ENCODE measurements around the gene ZFAND3.
"Not testable (repeated sequence)": the region's sequence is repeated elsewhere in the genome, so short reads cannot be mapped to it uniquely, and the experiment has no call there.

DNA sequence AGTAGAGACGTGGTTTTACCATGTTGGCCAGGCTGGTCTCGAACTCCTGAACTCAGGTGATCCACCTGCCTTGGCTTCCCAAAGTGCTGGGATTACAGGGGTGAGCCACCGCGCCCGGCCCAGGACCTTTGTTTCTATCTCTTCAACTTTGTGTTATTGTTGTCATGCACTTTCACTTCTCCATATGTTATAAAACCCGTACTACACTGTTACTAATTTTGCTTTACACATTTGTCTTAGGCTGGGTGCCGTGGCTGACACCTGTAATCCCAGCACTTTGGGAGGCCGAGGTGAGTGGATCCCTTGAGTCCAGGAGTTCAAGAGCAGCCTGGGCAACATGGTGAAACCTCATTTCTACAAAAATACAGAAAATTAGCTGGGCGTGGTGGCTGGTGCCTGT is 74.2 kb downstream of the ZFAND3 start:
- TF ChIP-seq, protein P1, sequence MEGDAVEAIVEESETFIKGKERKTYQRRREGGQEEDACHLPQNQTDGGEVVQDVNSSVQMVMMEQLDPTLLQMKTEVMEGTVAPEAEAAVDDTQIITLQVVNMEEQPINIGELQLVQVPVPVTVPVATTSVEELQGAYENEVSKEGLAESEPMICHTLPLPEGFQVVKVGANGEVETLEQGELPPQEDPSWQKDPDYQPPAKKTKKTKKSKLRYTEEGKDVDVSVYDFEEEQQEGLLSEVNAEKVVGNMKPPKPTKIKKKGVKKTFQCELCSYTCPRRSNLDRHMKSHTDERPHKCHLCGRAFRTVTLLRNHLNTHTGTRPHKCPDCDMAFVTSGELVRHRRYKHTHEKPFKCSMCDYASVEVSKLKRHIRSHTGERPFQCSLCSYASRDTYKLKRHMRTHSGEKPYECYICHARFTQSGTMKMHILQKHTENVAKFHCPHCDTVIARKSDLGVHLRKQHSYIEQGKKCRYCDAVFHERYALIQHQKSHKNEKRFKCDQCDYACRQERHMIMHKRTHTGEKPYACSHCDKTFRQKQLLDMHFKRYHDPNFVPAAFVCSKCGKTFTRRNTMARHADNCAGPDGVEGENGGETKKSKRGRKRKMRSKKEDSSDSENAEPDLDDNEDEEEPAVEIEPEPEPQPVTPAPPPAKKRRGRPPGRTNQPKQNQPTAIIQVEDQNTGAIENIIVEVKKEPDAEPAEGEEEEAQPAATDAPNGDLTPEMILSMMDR (IDR thresholded peaks at IDR 0.05 in 4 of 5, conservative IDR thresholded peaks at IDR 0.05 in 1 of 5) = not testable (repeated sequence)
- not testable (repeated sequence) for TF ChIP-seq POLR2A (IDR thresholded peaks at IDR 0.05)

Measured in gastrocnemius medialis (tissue), 4 donors.